ENCODE data around the gene MRPS23. TPM values are rescaled to one million over a fixed set of nuclear protein-coding genes. Genes with fewer than 3 reads are reported as not detected.

MRPS23 gene
- 10 to 100 TPM; 14.1 to 29.6 TPM for total RNA-seq

GRCh38 chr17:57849874-57850754 is at the start of gene MRPS23:
TSS of gene MRPS23 (minus strand) at chr17:57850044. CDS start at chr17:57850010, 34 bp downstream.

Small RNA genes lying within 50 kb of the gene (small RNA-seq; reads per million reads assigned to genes)
- 0 reads per million in 2 donors for gene RN7SKP94

Other genes with a start within 250 kb of the MRPS23 start
- gene CCDC182, start 104.7 kb downstream of the MRPS23 start, total RNA-seq: not detected
- 10 to 100 TPM; 14.1 to 16.3 TPM for gene CUEDC1, start 105.4 kb upstream of the MRPS23 start, total RNA-seq
- 10 to 100 TPM; 44.7 to 51.0 TPM for gene VEZF1, start 138.2 kb upstream of the MRPS23 start, total RNA-seq
- gene SRSF1, start 157.2 kb upstream of the MRPS23 start, total RNA-seq: 100 to 1,000 TPM; 195 to 431 TPM
- gene DYNLL2, start 233.4 kb upstream of the MRPS23 start, total RNA-seq: 10 to 100 TPM in 1 of 2 donors, 1 to 10 TPM in 1; 6.9 to 12.0 TPM